ENCODE data around the gene HORMAD2.
A peak's percentile ranks its signal among the peaks of the same experiment; 100 is the strongest.

The HORMAD2 gene

GRCh38 chr22:30143265-30143664 is 63.0 kb downstream of the HORMAD2 start:
- no peak overlapping the region for H3K4me3 ChIP-seq (ENCODE audit: low read length)
- no peak for DNase-seq (ENCODE audit: low read depth)
- no peak for TF ChIP-seq CTCF (conservative IDR thresholded peaks at IDR 0.05; ENCODE audit: low read length)

GRCh38 chr22:30144391-30144790 is 64.1 kb downstream of the HORMAD2 start:
- no peak overlapping the region for H3K4me3 ChIP-seq (ENCODE audit: low read length)
- TF ChIP-seq CTCF (conservative IDR thresholded peaks at IDR 0.05; ENCODE audit: low read length) = no peak
- DNase-seq (ENCODE audit: low read depth) = no peak

GRCh38 chr22:30150212-30150611 is 69.9 kb downstream of the HORMAD2 start:
- no peak overlapping the region for H3K4me3 ChIP-seq (ENCODE audit: low read length)
- no peak for TF ChIP-seq CTCF (conservative IDR thresholded peaks at IDR 0.05; ENCODE audit: low read length)
- no peak for DNase-seq (ENCODE audit: low read depth)

- no peak for DNase-seq (ENCODE audit: low read depth)
- H3K4me3 ChIP-seq (ENCODE audit: low read length) = no peak overlapping the region
- no peak for TF ChIP-seq CTCF (conservative IDR thresholded peaks at IDR 0.05; ENCODE audit: low read length)
Observed at GRCh38 chr22:30158277-30158676, 78.0 kb downstream of the HORMAD2 start.

GRCh38 chr22:30158744-30159500 is 78.7 kb downstream of the HORMAD2 start:
- H3K4me3 ChIP-seq (ENCODE audit: low read length) = no peak overlapping the region
- no peak for DNase-seq (ENCODE audit: low read depth)
- no peak for TF ChIP-seq CTCF (conservative IDR thresholded peaks at IDR 0.05; ENCODE audit: low read length)

GRCh38 chr22:30159561-30160353 is 79.5 kb downstream of the HORMAD2 start:
- TF ChIP-seq CTCF (conservative IDR thresholded peaks at IDR 0.05; ENCODE audit: low read length) = no peak
- DNase-seq (ENCODE audit: low read depth) = peak; percentile 54
- no peak overlapping the region for H3K4me3 ChIP-seq (ENCODE audit: low read length)

GRCh38 chr22:30161051-30161469 is 80.8 kb downstream of the HORMAD2 start:
- no peak overlapping the region for H3K4me3 ChIP-seq (ENCODE audit: low read length)
- DNase-seq (ENCODE audit: low read depth) = no peak
- TF ChIP-seq CTCF (conservative IDR thresholded peaks at IDR 0.05; ENCODE audit: low read length) = no peak
